ENCODE measurements around the gene GJC1.
"Not testable (repeated sequence)": the region's sequence is repeated elsewhere in the genome, so short reads cannot be mapped to it uniquely, and the experiment has no call there.

GJC1 gene

DNA sequence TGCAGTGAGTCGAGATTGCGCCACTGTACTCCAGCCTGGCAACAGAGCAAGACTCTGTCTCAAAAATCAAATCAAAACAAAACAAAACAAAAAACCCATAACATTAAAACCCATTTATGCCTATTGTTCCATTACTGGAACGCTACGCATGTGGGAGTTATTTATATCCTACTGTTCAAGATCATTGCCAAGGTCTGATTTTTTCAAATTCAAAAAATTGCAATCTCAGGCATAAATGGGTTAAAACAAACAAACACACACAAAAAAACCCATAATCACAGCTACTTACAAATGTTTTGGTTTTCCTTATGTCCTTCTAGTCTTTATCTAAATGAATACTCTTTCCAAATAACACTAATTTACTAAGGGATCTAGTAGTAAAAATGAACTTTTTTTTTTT lies 17.8 kb downstream of the GJC1 start:
- ATAC-seq = no peak
- TF ChIP-seq, protein P1, sequence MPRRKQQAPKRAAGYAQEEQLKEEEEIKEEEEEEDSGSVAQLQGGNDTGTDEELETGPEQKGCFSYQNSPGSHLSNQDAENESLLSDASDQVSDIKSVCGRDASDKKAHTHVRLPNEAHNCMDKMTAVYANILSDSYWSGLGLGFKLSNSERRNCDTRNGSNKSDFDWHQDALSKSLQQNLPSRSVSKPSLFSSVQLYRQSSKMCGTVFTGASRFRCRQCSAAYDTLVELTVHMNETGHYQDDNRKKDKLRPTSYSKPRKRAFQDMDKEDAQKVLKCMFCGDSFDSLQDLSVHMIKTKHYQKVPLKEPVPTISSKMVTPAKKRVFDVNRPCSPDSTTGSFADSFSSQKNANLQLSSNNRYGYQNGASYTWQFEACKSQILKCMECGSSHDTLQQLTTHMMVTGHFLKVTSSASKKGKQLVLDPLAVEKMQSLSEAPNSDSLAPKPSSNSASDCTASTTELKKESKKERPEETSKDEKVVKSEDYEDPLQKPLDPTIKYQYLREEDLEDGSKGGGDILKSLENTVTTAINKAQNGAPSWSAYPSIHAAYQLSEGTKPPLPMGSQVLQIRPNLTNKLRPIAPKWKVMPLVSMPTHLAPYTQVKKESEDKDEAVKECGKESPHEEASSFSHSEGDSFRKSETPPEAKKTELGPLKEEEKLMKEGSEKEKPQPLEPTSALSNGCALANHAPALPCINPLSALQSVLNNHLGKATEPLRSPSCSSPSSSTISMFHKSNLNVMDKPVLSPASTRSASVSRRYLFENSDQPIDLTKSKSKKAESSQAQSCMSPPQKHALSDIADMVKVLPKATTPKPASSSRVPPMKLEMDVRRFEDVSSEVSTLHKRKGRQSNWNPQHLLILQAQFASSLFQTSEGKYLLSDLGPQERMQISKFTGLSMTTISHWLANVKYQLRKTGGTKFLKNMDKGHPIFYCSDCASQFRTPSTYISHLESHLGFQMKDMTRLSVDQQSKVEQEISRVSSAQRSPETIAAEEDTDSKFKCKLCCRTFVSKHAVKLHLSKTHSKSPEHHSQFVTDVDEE (CRISPR knock-in tag; IDR thresholded peaks at IDR 0.05) = no peak
- no peak for TF ChIP-seq ARNTL (CRISPR knock-in tag; IDR thresholded peaks at IDR 0.05; ENCODE audit: borderline replicate concordance, low read depth)
- TF ChIP-seq, protein P2, sequence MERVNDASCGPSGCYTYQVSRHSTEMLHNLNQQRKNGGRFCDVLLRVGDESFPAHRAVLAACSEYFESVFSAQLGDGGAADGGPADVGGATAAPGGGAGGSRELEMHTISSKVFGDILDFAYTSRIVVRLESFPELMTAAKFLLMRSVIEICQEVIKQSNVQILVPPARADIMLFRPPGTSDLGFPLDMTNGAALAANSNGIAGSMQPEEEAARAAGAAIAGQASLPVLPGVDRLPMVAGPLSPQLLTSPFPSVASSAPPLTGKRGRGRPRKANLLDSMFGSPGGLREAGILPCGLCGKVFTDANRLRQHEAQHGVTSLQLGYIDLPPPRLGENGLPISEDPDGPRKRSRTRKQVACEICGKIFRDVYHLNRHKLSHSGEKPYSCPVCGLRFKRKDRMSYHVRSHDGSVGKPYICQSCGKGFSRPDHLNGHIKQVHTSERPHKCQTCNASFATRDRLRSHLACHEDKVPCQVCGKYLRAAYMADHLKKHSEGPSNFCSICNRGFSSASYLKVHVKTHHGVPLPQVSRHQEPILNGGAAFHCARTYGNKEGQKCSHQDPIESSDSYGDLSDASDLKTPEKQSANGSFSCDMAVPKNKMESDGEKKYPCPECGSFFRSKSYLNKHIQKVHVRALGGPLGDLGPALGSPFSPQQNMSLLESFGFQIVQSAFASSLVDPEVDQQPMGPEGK (CRISPR knock-in tag; IDR thresholded peaks at IDR 0.05; ENCODE audit: borderline replicate concordance) = no peak
- TF ChIP-seq ZFP30 (CRISPR knock-in tag; IDR thresholded peaks at IDR 0.05) = no peak
- TF ChIP-seq ZFP3 (CRISPR knock-in tag; IDR thresholded peaks at IDR 0.05) = no peak
- TF ChIP-seq, protein P3, sequence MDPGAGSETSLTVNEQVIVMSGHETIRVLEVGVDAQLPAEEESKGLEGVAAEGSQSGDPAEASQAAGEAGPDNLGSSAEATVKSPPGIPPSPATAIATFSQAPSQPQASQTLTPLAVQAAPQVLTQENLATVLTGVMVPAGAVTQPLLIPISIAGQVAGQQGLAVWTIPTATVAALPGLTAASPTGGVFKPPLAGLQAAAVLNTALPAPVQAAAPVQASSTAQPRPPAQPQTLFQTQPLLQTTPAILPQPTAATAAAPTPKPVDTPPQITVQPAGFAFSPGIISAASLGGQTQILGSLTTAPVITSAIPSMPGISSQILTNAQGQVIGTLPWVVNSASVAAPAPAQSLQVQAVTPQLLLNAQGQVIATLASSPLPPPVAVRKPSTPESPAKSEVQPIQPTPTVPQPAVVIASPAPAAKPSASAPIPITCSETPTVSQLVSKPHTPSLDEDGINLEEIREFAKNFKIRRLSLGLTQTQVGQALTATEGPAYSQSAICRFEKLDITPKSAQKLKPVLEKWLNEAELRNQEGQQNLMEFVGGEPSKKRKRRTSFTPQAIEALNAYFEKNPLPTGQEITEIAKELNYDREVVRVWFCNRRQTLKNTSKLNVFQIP (CRISPR knock-in tag; IDR thresholded peaks at IDR 0.05; ENCODE audit: borderline replicate concordance, low read depth) = no peak
- TF ChIP-seq PPARA (CRISPR knock-in tag; IDR thresholded peaks at IDR 0.05; ENCODE audit: borderline replicate concordance) = no peak
- TF ChIP-seq ZC3H10 (CRISPR knock-in tag; IDR thresholded peaks at IDR 0.05) = no peak
- no peak for TF ChIP-seq ZNF8 (CRISPR knock-in tag; IDR thresholded peaks at IDR 0.05)
- no peak for TF ChIP-seq BACH2 (CRISPR knock-in tag; IDR thresholded peaks at IDR 0.05; ENCODE audit: borderline replicate concordance)

DNA sequence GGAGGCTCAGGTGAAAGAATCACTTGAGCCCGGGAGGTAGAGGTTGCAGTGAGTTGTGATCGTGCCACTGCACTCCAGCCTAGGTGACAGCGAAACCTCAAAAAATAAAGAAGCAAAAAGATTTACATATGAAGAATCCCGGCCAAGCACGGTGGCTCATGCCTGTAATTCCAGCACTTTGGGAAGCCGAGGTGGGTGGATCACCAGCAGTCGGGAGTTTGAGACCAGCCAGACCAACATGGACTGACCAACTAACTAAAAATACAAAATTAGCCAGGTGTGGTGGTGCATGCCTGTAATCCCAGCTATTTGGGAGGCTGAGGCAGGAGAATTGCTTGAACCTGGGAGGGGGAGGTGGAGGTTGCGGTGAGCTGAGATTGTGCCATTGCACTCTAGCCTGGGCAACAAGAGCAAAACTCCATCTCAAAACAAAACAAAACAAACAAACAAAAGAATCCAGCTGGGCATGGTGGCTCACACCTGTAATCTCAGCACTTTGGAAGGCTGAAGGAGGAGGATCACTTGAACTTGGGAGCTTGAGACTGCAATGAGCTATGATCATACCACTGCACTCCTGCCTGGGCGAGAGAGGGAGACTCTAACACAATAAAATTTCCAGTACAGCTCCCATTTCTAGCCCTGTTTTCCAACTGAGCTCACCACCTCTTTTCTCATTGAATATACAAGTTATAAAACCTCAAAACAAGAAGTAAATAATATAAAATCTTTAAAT lies 21.3 kb downstream of the GJC1 start:
- ATAC-seq = not testable (repeated sequence)

DNA sequence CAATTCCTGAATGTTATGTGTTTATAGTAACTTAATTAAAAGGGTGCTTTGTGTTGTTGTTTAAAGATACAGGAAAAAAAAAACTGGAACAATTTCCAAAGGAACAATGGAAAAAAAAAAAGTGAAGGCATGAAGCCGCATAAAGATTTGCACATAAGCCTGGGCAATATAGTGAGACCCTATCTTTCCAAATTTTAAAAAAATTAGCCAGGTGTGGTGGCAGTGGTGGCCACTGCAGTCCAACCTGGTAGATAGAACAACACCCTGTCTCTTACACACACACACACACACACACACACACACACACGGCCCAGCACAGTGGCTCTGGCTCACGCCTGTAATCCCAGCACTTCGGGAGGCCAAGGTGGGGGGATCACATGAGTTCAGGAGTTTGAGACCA lies 21.9 kb downstream of the GJC1 start:
- TF ChIP-seq, protein P2 (CRISPR knock-in tag; IDR thresholded peaks at IDR 0.05; ENCODE audit: borderline replicate concordance) = no peak
- TF ChIP-seq ZFP30 (CRISPR knock-in tag; IDR thresholded peaks at IDR 0.05) (no peak), SNAI2 (CRISPR knock-in tag; IDR thresholded peaks at IDR 0.05) (no peak), ZNF70 (CRISPR knock-in tag; IDR thresholded peaks at IDR 0.05) (no peak), ISL1 (CRISPR knock-in tag; IDR thresholded peaks at IDR 0.05) (no peak), PPARA (CRISPR knock-in tag; IDR thresholded peaks at IDR 0.05; ENCODE audit: borderline replicate concordance) (no peak), RARB (CRISPR knock-in tag; IDR thresholded peaks at IDR 0.05) (no peak), ARNTL (CRISPR knock-in tag; IDR thresholded peaks at IDR 0.05; ENCODE audit: borderline replicate concordance, low read depth) (no peak), ZFP3 (CRISPR knock-in tag; IDR thresholded peaks at IDR 0.05) (no peak), GLIS3 (CRISPR knock-in tag; IDR thresholded peaks at IDR 0.05) (no peak), BACH2 (CRISPR knock-in tag; IDR thresholded peaks at IDR 0.05; ENCODE audit: borderline replicate concordance) (no peak), ZC3H10 (CRISPR knock-in tag; IDR thresholded peaks at IDR 0.05) (no peak), ESRRG (CRISPR knock-in tag; IDR thresholded peaks at IDR 0.05) (no peak)
- TF ChIP-seq, protein P4, sequence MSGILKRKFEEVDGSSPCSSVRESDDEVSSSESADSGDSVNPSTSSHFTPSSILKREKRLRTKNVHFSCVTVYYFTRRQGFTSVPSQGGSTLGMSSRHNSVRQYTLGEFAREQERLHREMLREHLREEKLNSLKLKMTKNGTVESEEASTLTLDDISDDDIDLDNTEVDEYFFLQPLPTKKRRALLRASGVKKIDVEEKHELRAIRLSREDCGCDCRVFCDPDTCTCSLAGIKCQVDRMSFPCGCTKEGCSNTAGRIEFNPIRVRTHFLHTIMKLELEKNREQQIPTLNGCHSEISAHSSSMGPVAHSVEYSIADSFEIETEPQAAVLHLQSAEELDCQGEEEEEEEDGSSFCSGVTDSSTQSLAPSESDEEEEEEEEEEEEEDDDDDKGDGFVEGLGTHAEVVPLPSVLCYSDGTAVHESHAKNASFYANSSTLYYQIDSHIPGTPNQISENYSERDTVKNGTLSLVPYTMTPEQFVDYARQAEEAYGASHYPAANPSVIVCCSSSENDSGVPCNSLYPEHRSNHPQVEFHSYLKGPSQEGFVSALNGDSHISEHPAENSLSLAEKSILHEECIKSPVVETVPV (CRISPR knock-in tag; IDR thresholded peaks at IDR 0.05) = no peak
- TF ChIP-seq, protein P3 (CRISPR knock-in tag; IDR thresholded peaks at IDR 0.05; ENCODE audit: borderline replicate concordance, low read depth) = no peak
- ATAC-seq = no peak

Data from SK-N-SH treated with all-trans-retinoic acid at 6 μM for 48 hours (cell line).